Measurements from ENCODE around the gene SLC22A31. TPM values are rescaled to one million over a fixed set of nuclear protein-coding genes. Genes with fewer than 3 reads are reported as not detected.

Gene SLC22A31
- total RNA-seq, 1 experiment from 2014 or later, result 0.47 TPM

DNA sequence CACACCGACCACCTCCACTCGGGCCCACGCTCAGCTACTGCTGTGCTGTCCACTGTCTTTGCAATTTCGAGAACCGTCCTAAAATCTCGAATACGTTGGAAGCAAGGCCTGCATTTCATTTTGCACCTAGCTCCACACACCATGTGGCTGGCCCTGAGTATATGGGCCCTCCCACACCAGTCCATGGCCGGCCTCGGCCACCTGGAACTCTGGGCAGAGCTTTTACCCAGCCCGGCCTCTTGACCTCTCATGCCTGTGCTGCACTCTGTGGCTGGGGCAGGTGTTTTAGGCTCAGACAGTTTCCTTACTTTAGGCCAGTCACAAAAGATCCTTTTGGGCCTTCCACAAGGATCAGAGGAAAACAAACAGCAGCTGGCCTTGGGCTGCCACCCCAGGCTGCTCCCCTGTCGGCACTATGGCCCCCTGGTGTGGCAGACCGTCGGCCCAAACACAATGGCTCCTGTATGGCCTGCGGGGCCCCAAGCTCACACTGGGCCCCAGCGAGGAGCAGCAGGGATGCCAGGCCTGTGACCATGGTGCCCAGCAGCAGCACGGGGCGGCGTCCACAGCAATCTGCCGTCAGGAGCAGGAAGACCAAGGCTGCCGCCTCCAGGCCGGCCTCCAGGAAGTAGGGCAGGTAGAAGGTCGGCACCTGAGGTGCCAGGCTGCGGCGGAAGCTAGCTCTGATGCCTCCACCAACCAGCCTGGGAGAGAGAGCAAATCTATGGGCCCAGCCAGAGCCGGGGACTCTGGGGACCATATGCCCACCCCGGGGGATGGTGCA is 2.5 kb downstream of the SLC22A31 start:
- no TSS peak for BruUV-seq (replicated peaks)
- Histone ChIP-seq H3K27me3 (replicated peaks; ENCODE audit: insufficient read depth, low read depth, low read length, poor library complexity) (peaks cover 18% of the 10 kb centered on the region), H3K36me3 (ENCODE audit: insufficient read depth, low read length, poor library complexity, severe bottlenecking) (no peaks in the 10 kb centered on the region), H3K9me3 (ENCODE audit: low read depth, low read length, poor library complexity, severe bottlenecking) (no peaks in the 10 kb centered on the region), H3K27ac (ENCODE audit: low read depth, low read length, poor library complexity, severe bottlenecking) (no peak overlapping the region), H3K4me1 (ENCODE audit: insufficient read depth, low read length, poor library complexity, severe bottlenecking) (peaks cover 14% of the 10 kb centered on the region), H3K4me3 (ENCODE audit: low read depth, low read length, poor library complexity, severe bottlenecking) (no peak overlapping the region)
- ChIA-PET CTCF (no interaction called here), POLR2A (ENCODE audit: low non-redundant PET) (no interaction called here)
- intact Hi-C loops (cut with micrococcal nuclease; ENCODE audit: unreplicated experiment), result no loop called here
- no peak for TF ChIP-seq EZH2 (IDR thresholded peaks at IDR 0.05; ENCODE audit: borderline replicate concordance, low read depth, low read length, poor library complexity, severe bottlenecking)
- no peak for DNase-seq (ENCODE audit: low spot score)

DNA sequence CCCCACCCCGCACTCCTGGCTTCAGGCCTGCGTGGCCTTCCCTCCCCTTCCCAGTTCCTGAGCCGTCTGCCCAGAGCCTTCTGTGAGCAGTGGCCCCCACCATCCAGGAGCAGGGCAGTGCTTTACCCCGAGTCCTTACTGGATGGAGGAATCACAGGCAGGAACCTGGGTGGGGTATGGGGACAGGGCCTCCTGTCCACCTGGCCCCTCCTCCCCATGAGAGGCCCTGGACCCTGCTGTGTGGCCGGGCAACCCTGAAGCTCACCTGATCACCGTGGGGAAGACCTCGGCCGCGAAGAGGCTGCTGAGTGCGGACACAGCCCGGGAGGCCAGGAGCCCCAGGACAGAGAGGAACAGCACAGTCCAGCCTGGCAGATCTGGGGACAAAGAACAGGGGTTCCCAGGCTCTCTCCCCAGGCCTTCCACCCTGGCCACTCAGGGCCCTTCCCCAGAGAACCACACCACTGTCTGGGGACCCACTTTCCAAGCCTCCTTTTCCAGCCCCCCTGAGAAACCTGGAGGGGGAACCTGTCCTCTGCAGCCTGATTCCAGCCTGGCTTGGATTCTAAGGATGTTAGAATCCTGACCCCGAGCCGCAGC is 3.2 kb downstream of the SLC22A31 start:
- ChIA-PET CTCF (no interaction called here), POLR2A (ENCODE audit: low non-redundant PET) (no interaction called here)
- Histone ChIP-seq H3K4me3 (ENCODE audit: low read depth, low read length, poor library complexity, severe bottlenecking) (no peak overlapping the region), H3K4me1 (ENCODE audit: insufficient read depth, low read length, poor library complexity, severe bottlenecking) (peaks cover 14% of the 10 kb centered on the region), H3K36me3 (ENCODE audit: insufficient read depth, low read length, poor library complexity, severe bottlenecking) (no peaks in the 10 kb centered on the region), H3K27me3 (replicated peaks; ENCODE audit: insufficient read depth, low read depth, low read length, poor library complexity) (peaks cover 13% of the 10 kb centered on the region), H3K9me3 (ENCODE audit: low read depth, low read length, poor library complexity, severe bottlenecking) (no peaks in the 10 kb centered on the region), H3K27ac (ENCODE audit: low read depth, low read length, poor library complexity, severe bottlenecking) (no peak overlapping the region)
- intact Hi-C loops (cut with micrococcal nuclease; ENCODE audit: unreplicated experiment), result no loop called here
- DNase-seq (ENCODE audit: low spot score), result no peak
- BruUV-seq (replicated peaks), result no TSS peak
- no peak for TF ChIP-seq EZH2 (IDR thresholded peaks at IDR 0.05; ENCODE audit: borderline replicate concordance, low read depth, low read length, poor library complexity, severe bottlenecking)
- TF ChIP-seq, protein P1, sequence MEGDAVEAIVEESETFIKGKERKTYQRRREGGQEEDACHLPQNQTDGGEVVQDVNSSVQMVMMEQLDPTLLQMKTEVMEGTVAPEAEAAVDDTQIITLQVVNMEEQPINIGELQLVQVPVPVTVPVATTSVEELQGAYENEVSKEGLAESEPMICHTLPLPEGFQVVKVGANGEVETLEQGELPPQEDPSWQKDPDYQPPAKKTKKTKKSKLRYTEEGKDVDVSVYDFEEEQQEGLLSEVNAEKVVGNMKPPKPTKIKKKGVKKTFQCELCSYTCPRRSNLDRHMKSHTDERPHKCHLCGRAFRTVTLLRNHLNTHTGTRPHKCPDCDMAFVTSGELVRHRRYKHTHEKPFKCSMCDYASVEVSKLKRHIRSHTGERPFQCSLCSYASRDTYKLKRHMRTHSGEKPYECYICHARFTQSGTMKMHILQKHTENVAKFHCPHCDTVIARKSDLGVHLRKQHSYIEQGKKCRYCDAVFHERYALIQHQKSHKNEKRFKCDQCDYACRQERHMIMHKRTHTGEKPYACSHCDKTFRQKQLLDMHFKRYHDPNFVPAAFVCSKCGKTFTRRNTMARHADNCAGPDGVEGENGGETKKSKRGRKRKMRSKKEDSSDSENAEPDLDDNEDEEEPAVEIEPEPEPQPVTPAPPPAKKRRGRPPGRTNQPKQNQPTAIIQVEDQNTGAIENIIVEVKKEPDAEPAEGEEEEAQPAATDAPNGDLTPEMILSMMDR (conservative IDR thresholded peaks at IDR 0.05; ENCODE audit: low read depth, low read length), result no peak

DNA sequence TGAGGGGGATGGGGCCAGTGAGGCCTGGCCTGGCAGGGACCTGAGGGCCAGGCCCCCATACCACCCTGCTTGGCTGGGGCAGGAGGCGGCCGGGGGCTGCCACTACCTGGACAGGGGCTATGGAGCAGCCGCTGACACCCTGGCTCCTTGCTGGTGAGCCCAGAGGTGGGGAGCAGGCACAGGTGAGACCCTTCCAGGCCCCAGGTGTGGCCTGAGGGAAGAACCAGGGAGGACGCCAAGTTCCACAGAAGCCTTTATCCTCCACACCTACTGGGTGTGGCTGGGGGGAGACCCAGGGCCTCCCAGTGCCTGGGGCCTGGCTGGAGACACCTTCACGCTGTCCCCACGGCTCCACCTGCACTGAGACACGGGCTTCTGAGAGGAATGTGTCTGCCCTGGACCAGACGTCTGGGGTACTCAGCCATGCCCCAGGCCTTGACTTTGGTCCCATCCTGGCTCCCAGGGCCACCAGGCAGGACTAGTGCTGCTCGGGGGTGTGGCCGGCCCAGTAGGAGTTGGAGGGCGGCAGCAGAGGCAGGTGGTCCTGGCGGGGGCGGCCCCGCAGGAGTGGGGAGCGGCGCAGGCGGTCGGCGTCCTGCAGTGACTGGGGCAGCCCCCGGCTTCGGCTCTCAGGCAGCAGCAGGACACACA is 4.7 kb downstream of the SLC22A31 start:
- Histone ChIP-seq H3K4me3 (ENCODE audit: low read depth, low read length, poor library complexity, severe bottlenecking) (no peak overlapping the region), H3K36me3 (ENCODE audit: insufficient read depth, low read length, poor library complexity, severe bottlenecking) (no peaks in the 10 kb centered on the region), H3K27ac (ENCODE audit: low read depth, low read length, poor library complexity, severe bottlenecking) (no peak overlapping the region), H3K9me3 (ENCODE audit: low read depth, low read length, poor library complexity, severe bottlenecking) (no peaks in the 10 kb centered on the region), H3K4me1 (ENCODE audit: insufficient read depth, low read length, poor library complexity, severe bottlenecking) (peaks cover 11% of the 10 kb centered on the region), H3K27me3 (replicated peaks; ENCODE audit: insufficient read depth, low read depth, low read length, poor library complexity) (peaks cover 8% of the 10 kb centered on the region)
- intact Hi-C loops (cut with micrococcal nuclease; ENCODE audit: unreplicated experiment), result no loop called here
- BruUV-seq (replicated peaks), result no TSS peak
- ChIA-PET CTCF (no interaction called here), POLR2A (ENCODE audit: low non-redundant PET) (no interaction called here)
- TF ChIP-seq, protein P1 (conservative IDR thresholded peaks at IDR 0.05; ENCODE audit: low read depth, low read length), result no peak
- no peak for TF ChIP-seq EZH2 (IDR thresholded peaks at IDR 0.05; ENCODE audit: borderline replicate concordance, low read depth, low read length, poor library complexity, severe bottlenecking)
- DNase-seq (ENCODE audit: low spot score), result no peak

Measured in A673 (cell line).